GM12801 (cell line): ENCODE data around the gene IL3.

Experiments used
- TF ChIP-seq, protein P1 (sequence below): IDR thresholded peaks from one replicate; pipeline ENCODE4 v1.5.1; 2011; ENCODE audit warnings: control low read depth; ENCODE audit not compliant: insufficient read length; ENCODE audit errors: extremely low read depth

IL3 gene

GRCh38 chr5:132099905-132100304 is 39.5 kb downstream of the IL3 start:
- TF ChIP-seq, protein P1, sequence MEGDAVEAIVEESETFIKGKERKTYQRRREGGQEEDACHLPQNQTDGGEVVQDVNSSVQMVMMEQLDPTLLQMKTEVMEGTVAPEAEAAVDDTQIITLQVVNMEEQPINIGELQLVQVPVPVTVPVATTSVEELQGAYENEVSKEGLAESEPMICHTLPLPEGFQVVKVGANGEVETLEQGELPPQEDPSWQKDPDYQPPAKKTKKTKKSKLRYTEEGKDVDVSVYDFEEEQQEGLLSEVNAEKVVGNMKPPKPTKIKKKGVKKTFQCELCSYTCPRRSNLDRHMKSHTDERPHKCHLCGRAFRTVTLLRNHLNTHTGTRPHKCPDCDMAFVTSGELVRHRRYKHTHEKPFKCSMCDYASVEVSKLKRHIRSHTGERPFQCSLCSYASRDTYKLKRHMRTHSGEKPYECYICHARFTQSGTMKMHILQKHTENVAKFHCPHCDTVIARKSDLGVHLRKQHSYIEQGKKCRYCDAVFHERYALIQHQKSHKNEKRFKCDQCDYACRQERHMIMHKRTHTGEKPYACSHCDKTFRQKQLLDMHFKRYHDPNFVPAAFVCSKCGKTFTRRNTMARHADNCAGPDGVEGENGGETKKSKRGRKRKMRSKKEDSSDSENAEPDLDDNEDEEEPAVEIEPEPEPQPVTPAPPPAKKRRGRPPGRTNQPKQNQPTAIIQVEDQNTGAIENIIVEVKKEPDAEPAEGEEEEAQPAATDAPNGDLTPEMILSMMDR: no peak

- TF ChIP-seq, protein P1: no peak
These were observed 40.3 kb downstream of the IL3 start for GRCh38 chr5:132100672-132101261.

DNA sequence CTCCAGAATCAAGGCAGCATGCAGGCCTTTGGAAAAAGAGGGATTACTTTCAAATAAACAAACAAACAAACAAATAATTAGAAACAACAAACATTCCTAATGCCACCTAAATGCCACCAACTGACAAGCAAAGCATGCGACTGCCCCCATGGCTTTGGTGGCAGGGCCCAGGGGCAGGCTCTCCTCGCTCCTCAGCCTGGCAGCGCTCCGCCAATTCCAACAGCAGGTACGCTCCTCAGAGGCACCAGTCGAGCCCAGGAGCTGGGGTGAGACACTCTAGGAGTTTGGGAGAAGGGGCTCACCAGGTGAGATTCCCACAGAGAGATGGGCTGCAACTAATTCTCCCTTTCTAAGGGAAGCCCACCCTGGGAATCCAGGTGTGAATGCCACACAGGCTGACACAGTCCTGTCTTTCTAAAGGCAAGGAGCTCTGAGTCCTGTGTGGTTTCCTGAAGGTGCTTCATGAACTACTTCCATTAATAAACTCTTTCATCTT is 41.0 kb downstream of the IL3 start:
- TF ChIP-seq, protein P1: no peak

DNA sequence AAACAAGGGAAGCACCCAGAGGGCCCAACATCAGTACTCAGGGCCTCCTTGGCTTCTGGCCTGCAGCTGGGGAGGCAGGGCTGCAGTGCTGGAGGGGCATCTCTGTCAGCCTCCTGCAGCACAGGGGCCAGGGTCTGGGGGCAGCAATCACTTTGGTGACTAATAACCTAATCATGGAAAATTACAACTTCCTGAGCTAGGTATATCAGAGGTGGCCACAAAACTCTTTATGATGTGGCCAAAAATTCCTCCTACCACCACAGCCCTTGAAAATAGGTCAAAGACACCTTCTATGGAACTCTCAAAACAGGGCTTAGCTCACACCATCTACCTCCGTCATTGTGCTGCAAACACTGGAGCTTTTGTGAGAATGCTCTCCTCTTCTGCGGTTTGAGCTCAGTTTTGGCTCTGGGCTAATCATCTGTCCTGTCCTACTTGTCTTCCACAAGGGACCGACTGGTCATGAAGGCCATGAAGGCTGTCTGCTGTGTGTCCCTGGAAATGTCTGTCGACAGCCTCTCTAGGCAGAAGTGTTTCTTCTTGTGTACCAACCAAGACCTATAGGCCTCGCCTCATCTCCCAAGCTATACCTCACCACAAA is 41.7 kb downstream of the IL3 start:
- TF ChIP-seq, protein P1: no peak

- TF ChIP-seq, protein P1: no peak
These were observed 42.5 kb downstream of the IL3 start for GRCh38 chr5:132102944-132103331.

- TF ChIP-seq, protein P1: no peak
These were observed 43.0 kb downstream of the IL3 start for GRCh38 chr5:132103332-132103951.

- TF ChIP-seq, protein P1: no peak
These were observed 43.5 kb downstream of the IL3 start for GRCh38 chr5:132103969-132104391.
